GM12872 (cell line): ENCODE measurements around the gene ORMDL2.

Experiments
- TF ChIP-seq, protein P1 (sequence below): IDR thresholded peaks from 3 replicates; pipeline ENCODE4 v1.5.1; 2011; ENCODE audit warnings: low read depth, mild to moderate bottlenecking, low read length, moderate library complexity; ENCODE audit not compliant: insufficient read depth

ORMDL2 gene

DNA sequence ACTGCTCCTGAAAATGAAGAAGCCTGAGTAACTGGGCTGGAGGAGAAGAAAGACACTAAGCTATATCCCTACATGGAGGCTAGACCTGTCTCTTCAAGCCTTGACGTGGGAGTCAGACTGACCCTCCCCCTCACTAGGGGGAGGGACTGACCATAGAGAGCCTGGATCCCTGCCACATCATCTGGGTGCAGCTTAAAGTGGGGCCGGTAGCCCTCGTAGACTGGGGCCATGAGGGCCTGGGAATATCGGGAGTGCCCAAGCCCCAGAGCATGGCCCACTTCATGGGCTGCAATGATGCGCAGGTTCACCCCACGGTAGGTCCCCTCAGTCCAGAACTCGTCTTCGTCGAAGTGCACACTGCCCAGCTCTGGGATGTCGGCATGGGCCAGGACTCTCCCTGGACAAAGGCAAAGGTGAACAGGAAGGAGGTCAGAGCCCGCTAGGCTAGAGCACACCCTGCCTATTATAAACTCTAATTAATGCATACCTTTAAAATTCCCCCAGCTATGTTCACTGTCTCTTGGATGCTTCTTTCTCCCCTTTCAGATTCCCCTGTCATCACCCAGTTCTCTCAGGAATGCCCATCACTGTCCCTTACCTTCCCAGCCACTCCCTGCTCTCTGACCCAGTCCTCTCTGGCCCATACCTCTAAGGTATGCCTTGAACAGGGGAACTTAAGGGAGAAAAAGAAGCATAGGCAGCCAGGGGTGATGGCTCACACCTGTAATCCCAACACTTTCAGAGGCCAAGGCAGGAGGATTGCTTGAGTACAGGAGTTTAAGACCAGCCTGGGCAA is 21.7 kb downstream of the ORMDL2 start:
- TF ChIP-seq, protein P1, sequence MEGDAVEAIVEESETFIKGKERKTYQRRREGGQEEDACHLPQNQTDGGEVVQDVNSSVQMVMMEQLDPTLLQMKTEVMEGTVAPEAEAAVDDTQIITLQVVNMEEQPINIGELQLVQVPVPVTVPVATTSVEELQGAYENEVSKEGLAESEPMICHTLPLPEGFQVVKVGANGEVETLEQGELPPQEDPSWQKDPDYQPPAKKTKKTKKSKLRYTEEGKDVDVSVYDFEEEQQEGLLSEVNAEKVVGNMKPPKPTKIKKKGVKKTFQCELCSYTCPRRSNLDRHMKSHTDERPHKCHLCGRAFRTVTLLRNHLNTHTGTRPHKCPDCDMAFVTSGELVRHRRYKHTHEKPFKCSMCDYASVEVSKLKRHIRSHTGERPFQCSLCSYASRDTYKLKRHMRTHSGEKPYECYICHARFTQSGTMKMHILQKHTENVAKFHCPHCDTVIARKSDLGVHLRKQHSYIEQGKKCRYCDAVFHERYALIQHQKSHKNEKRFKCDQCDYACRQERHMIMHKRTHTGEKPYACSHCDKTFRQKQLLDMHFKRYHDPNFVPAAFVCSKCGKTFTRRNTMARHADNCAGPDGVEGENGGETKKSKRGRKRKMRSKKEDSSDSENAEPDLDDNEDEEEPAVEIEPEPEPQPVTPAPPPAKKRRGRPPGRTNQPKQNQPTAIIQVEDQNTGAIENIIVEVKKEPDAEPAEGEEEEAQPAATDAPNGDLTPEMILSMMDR: no peak

DNA sequence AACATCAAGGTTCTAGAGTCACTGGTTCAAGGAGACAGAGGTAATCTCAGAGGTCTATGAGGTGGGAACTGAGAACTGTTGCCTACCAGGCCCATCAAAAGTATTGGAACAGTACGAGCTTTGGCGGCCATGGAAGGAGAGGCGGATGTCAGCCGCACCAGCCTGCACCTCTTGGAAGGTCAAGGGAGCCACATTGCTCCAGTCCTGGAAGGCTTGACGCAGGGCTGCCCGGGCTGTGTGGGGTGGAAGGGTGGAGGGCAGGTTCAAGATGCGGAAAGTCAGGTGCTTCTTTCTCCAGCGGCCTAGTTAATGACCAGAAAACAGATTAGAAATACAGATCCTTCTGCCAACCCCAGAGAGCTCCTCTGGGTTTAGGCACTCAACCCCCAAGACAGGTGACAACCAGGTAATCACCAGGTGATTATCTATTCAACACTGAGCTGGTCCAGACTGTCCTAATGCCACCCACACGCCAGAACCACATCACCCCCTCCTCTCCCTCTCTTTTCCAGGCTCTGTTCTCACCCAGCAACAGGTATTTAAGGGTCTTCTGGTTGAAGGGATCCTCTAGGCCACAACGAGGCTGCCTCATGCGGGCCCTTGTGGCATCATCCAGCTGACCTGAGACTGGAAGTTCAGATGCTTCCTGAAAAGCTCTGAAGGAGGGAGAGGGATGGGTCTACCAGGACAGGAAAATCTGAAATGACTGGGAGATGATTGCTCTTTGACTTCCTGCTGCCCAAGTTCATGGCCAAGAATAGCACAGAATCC is 22.9 kb downstream of the ORMDL2 start:
- TF ChIP-seq, protein P1: no peak

DNA sequence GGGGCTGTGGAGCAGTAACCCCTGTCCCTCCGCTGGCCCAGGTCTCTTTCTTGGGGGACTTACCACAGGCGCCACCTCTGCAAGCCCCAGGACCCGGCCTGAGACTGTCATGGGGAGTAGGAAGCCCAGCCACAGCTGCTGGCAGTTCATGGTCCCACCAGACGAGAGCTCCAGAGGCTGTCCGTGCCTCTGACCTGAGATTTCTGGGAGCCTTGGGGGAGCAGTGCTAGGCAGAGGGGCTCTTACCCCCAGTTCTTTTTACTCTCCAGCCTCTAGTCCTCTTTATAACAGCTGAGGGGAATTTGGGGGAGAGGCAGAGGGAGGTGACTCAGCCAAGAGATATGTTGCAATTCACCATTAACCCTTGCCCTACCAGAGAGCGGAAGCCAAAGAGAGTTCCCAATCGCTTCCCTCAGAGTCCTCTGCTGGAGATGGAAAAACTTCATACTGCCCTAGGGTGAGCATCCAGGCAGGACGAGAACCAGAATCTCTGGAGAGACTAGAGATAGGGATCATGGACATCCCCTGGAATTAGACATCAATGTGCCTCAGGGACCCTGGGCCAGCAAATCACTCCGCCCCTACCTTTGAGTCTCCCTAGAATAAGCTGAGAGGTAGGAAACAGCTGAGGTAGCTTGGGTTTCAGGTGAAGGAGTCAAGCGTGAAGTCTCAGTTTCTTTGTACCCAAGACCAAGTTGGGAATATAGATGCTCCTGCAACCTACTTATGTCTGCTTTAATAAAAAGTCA is 25.0 kb downstream of the ORMDL2 start, which contains the start of gene MMP19:
Gene MMP19 (minus strand): TSS at position 256 of the 749 bp plus-strand sequence. CDS start 106 bp downstream, at position 150.
- TF ChIP-seq, protein P1: no peak

DNA sequence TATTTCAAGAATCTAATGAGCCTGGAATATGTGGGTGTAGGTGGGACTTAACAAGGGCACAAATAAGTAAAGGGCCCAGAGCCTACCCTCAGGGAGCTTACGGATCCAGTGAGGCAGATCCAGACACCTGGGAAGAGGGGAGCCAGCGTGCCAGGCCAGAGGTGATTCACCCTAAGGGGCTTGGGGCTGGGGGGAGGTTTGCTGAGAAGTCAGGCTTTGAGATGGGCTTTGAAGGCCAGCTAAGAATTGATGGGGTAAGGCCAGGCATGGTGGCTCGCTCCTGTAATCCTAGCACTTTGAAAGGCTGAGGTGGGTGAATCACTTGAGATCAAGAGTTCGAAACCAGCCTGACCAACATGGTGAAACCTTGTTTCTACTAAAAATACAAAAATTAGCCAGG is 25.6 kb downstream of the ORMDL2 start:
- TF ChIP-seq, protein P1: no peak

DNA sequence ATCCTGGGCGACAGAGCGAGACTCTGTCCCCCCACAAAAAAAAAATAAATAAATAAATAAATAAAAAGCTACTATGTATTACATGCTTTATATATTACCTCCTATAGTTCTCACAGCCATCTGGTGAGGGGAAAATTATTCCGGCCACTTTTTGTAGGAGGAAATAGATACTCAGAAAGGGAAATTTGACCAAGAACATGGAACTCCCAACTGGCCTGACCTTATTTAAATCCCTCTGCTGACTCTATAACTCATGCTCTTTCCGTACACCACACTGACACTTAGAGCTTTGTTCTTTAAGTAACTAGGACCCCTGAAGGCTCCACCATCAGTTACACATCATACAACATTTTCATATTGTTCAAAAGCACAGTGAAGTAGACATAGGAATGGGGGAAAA is 27.1 kb downstream of the ORMDL2 start:
- TF ChIP-seq, protein P1: no peak

DNA sequence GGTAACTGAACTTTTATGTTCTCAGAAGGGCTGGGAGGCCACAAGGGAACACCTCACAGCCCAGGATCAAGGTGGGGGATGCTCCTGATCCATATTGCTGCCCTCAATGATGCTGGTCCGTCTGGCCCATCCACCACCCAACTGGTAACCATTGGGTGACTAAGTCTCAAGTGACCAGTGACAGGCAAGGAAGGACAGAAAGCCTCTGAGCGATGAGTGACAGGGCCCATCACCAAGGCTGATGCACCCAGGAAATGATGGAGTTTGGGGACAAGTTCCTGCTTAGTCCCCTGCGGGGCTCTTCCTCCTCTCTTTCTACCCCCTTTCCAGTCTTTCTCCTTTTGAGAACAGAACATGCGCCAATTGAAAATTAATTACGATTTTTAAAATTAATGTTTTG is 27.5 kb downstream of the ORMDL2 start:
- TF ChIP-seq, protein P1: no peak

DNA sequence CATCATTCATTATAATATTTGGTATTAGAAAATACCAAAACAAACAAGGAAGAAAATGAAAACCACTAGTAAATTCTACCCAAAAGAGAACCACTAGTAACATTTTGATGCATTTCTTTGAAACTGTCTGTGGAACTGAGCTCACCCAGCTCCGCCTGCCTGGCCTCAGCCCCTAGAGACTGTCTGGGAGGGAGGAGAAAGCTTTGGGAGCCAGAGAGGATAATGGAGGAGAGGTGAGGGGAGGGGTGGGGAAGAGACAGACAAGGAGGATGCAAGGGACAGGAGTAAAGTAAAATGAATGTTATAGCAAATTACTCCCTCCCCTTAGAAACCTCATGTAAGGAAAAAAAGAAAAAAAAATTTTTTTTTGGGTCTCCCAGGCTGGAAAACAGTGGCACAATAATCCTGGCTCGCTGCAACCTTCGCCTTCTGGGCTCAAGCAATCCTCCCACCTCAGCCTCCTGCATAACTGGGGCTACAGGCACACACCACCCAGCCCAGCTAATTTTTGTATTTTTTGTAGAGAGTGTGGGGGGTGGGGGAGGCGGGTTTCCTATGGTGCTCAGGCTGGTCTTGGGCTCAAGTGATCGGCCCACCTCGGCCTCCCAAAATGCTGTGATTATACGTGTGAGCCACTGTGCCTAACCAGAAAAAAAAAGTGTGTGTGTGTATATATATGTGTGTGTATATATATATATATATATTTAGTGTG is 28.1 kb downstream of the ORMDL2 start:
- TF ChIP-seq, protein P1: no peak
